Right lung (tissue), 10 donors: ENCODE results near the gene ETF1. TPM values are rescaled to one million over a fixed set of nuclear protein-coding genes. Genes with fewer than 3 reads are reported as not detected.

Source experiments
- DNase-seq, 2 donors: peaks; one replicate each; pipeline ENCODE4 v3.0.0-alpha.2; 2013
- long read RNA-seq, 8 donors: transcript quantifications; one replicate each; lab custom pipeline, GENCODE V29; 2026
- polyA plus RNA-seq, 5 donors: library from polyadenylated mRNA; unstranded; fragments of 120-200 nt; gene quantifications; one replicate each; pipeline versions ENCODE4 v1.2.1 to v1.2.3, GENCODE V29; 2013; ENCODE audit warnings: inconsistent platforms in 1 of 5, low replicate concordance in 1 of 5; ENCODE audit not compliant: insufficient read length in 5 of 5, insufficient read depth in 1 of 5

Gene ETF1
- 10 to 100 TPM; 62.5 to 84.3 (median 72.0) TPM for polyA plus RNA-seq
- long read RNA-seq, donor 1, transcript ETF1-201 (11 exons, 3,742 nt): major isoform, 18 of 44 reads
- long read RNA-seq, donor 1, partial matches to known transcripts: 26 of 44 reads
- long read RNA-seq, donor 1, other reads (novel, unspliced or antisense): 0 of 44 reads
- long read RNA-seq, donor 2, transcript ETF1-201 (11 exons, 3,742 nt): major isoform, 6 of 6 reads
- long read RNA-seq, donor 2, partial matches to known transcripts: 0 of 6 reads
- long read RNA-seq, donor 2, other reads (novel, unspliced or antisense): 0 of 6 reads
- long read RNA-seq, donor 3, transcript ETF1-201 (11 exons, 3,742 nt): major isoform, 6 of 17 reads
- long read RNA-seq, donor 3, partial matches to known transcripts: 11 of 17 reads
- long read RNA-seq, donor 3, other reads (novel, unspliced or antisense): 0 of 17 reads
- long read RNA-seq, donor 4, transcript ETF1-201 (11 exons, 3,742 nt): major isoform, 6 of 12 reads
- long read RNA-seq, donor 4, partial matches to known transcripts: 5 of 12 reads
- long read RNA-seq, donor 4, other reads (novel, unspliced or antisense): 0 of 12 reads
- long read RNA-seq, donor 5, transcript ETF1-201 (11 exons, 3,742 nt): major isoform, 9 of 40 reads
- long read RNA-seq, donor 5, partial matches to known transcripts: 31 of 40 reads
- long read RNA-seq, donor 5, other reads (novel, unspliced or antisense): 0 of 40 reads
- long read RNA-seq, donor 6, transcript ETF1-201 (11 exons, 3,742 nt): major isoform, 16 of 23 reads
- long read RNA-seq, donor 6, partial matches to known transcripts: 7 of 23 reads
- long read RNA-seq, donor 6, other reads (novel, unspliced or antisense): 0 of 23 reads
- long read RNA-seq, donor 7, partial matches to known transcripts: 14 of 18 reads
- long read RNA-seq, donor 7, other reads (novel, unspliced or antisense): 0 of 18 reads
- long read RNA-seq, donor 8, partial matches to known transcripts: 0 of 2 reads
- long read RNA-seq, donor 8, other reads (novel, unspliced or antisense): 0 of 2 reads

DNA sequence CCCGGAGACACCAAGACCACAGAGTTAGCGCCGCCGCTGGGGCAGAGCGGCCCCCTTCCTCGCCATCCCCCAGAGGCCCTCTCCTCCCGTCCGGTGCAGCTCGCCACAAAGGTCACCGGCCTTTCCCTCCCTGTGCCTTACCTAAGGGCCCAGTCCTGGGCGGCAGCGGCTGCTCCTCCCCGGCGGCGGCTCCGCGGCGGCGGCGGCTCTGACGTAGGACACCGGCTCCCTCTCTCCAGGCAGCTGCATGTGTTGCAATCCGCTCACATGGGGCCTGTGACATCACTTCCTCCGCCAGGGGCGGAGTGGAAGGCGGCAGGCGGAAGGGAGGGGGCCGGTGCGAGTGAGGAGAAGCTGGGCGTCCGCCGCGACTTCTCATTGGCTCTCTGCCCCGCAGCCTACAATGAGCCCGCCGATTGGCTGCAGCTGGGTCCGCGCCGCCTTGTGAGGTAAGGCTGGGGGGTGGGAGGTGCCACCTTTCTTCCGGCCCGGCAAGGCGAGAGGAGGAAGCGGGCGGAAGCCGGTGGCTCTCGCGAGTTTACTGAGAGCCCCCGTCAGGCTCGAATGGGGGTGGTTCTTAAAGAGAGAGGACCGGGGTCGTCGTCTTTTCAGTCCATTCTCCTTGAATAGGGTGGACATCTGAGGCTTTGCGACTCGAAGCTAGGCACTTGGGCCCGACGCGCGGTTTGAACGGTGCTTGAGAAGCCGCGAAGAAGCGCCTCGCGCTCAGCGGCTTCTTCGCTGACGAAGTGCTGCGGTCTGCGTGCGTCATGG, at the start of gene ETF1:
Gene ETF1, minus strand, starts transcription at position 281 of the 774 bp plus-strand sequence. CDS start 318 bp downstream, outside the sequence.
- DNase-seq: peak; percentile 100

DNA sequence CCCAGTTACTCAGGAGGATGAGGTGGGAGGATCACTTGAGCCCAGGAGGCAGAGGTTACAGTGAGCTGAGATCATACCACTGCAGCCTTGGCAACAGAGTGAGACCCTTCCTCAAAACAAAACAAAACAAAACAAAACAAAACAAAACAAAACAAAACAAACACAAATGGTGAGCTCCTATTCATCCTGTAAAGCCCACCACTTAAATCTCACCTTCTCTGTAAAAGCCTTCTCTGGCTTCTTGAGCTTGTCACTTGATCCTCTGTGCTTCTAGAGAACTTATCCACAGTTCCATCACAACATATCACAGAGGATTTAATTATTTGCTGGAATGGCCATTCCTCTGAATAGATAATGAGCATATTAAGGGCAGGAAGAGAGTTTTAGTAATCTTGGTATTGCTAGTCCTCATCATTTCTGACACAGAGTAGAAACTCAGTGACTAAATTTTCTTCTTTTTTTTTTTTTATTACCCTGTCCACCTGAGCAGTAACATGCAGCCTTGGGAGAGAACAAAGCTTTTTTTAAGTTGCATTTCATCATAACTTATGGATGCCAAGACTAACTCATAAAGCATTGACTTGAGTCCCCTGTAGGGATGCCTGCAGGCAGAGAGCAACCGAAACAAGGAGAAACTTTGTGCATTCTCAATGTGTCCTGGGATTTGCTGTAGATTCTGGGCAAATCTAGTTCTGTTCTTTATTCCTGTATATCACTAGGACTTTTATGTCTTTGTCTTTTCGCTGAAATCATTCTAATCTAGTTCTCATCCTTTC, 45.2 kb upstream of the ETF1 start:
- no peak for DNase-seq

DNA sequence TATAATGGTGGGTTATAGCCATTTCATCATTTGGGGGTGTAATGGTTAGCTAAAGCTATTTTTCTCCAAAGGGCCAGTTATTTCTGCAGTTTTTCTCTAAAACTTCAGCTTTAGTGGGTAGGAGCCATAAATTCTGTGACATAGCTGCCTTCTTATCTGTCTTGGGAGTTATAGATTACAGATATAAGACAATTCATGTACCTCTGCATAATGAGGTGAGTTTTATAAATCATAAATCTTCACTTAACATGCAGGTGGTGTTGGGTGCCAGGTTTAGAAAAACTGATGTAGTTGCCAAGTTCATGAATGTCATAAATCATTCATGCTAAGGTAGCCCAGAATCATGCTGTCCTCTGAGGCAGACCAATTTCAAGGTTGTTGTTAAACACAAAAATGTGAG, 42.1 kb upstream of the ETF1 start:
- no peak for DNase-seq

DNA sequence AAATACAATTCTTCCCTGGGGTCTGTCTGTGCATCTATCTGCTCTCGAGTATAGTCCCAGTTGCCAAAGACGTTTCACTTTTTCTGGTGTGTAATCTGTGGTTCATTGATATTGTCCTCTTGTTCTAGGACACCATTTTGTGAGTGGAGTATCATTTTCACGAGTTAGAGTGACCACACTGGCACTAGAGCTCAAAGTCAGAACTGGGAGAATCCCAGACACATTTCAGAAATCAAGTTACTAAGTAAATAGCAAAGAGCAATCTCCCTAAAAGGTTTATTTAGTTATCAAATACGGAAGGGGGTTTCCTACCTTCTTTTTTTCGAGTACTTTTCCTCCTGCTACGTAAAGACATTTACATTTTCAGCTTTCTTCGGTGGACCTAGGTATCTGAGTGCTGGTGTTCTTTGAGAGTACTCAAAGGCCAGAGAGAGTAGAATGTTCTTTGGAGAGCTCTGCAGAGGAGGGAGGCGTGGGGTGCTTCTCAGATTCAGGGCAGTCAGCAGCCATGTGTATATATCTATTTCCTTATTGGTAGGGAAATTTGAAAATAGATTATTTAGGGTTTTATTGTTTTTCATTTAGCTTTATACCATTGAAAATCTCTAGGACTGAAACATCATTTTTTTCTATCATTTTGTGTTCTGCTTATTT, 41.1 kb upstream of the ETF1 start:
- no peak for DNase-seq

DNA sequence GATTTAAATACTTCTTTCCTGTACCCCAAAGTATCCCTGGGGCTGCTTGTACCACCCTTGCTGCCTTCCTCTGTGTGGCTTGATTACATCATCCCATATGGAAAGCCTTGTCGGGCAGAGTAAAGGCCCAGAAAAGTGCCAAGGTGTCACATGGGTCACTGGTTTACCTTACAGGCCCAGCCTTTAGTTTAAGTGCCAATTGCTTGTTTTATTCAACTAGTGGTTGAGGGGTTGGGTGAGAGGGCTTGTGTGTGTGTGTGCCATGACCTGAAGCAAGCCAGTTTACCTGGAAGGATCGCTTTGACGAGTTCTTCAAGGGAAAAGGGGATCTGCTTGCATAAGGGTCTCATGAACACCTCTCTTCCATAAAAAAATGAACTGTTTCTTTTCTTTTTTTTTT, 39.9 kb upstream of the ETF1 start:
- DNase-seq: no peak

DNA sequence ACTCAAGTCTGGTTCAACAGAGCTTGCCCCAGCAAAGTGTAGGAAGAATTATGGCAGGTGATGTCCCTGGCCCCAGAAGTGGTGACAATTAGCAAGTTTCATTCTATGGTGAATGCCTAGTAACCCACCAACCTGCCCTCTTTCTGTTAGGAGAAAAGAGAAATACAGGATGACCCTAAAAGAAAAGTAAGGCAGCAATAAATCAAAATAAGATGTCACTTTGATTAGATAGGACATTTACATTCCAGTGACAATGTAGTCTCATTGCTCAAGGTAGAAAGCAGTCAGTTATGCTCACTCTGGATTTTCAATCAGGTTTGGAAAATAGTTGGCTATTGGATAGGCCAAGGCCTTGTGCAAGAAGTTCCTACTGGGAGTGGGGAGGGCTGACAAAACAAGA, 37.7 kb upstream of the ETF1 start:
- DNase-seq: no peak

DNA sequence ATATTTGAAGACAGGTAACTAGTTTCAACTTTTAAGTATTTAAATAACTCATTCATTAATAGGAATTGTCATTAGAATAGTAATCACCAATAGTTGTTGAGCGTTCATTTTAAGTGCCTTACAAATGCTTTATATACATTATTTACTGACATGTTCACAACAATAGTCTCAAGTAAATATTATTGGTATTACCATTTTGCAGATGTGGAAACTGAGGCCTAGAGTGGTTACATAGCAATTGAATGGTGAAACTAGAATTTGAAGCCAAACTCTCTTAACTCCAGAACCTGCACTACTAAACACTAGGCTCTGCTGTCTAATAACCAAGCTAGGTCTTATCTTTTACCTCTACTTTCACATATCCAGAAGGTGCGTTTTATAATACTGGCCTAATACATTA, 37.0 kb upstream of the ETF1 start:
- no peak for DNase-seq

DNA sequence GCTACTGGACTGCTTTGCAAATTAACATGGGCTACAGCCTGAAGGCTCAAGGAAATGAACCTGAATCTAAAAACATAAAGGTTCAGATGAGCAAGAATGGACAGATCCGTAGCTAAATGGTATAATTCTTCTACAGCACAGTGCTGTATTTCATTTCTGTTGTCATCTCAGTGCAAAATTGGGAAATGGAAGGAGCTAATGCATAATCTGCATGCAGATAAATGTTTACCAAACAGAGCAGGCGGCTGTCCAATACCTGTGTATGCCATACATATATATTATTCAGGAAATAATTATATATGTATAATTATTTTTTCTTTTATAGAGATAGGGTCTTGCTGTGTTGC, 36.5 kb upstream of the ETF1 start:
- DNase-seq: no peak

DNA sequence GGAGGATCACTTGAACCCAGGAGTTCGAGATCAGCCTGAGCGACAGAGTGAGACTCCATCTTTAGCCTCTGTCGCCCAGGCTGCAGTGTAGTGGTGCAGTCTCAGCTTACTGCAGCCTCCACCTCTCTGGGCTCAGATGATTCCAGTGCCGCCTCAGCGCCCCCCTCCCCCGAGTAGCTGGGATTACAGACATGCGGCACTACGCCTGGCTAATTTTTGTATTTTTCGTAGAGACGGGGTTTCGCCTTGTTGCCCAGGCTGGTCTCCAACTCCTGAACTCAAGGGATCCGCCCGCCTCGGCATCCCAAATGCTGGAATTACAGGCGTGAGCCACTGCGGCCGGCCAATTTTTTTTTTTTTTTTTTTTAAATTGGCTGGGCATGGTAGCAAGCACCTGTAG, 34.4 kb upstream of the ETF1 start:
- DNase-seq: no peak

DNA sequence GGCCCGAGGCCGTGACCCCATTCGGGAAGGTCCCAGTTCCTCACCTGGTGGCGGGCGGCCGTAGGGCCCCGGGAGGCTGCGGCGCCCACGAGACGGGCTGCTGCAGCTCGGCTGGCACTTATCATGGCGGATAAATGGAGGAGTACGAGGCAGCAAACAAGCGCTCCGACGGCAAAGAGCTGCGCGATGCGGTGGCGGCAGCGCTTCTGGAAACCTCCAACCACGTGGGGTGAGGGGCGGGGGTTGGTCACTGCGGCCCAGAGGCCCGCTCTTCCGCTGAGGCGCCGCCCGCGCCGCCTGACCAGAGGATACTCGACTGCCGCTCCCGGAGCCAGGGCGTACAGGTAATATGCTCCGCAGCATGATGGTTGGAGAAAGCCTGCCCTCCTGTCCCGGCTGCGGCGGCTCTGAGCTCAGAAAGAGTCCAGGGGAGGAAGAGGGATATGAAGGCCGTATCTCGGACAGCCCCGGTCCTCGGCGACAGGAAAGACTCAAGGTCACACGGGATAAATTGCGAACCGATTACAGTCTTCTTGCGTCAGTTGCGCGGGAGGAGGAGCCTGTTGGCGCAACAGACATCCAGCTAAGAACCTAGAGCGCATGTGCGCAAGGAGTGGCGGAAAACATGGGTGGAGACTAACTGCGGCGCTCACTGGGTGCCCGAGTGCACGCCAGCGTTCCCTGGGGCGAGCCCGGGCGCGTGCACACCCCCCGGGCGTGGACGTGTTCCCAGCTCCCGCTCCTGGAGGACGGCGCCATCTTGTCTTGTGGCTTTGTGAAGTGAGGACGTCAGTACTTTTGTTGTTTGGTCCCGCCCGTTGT, 32.4 kb upstream of the ETF1 start, which contains the start of gene HSPA9:
Gene HSPA9, minus strand, starts transcription at position 208 of the 822 bp plus-strand sequence. Its CDS starts 83 bp downstream, at position 125.
- peak; percentile 100 for DNase-seq

DNA sequence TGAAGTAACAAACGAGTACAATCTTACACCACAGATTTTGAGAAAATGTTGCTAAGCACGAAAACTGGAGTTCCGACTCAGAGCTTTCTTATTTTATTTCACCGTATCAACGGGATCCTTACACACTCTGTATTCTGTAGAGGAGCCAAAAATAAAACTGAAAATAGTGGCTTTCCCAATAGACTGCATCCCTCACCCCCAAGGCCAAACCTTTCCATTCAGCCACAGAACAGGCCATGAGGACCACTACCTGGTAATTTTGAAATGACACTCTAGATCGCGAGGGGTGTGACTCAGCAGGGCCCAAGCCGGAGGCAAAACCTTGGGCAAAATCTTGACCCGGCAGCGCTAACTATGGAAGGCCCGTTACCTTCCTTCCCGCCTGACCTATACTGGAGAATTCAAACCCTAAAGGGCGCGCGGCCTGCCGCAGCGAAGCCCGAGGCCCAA, 31.7 kb upstream of the ETF1 start:
- DNase-seq: no peak

DNA sequence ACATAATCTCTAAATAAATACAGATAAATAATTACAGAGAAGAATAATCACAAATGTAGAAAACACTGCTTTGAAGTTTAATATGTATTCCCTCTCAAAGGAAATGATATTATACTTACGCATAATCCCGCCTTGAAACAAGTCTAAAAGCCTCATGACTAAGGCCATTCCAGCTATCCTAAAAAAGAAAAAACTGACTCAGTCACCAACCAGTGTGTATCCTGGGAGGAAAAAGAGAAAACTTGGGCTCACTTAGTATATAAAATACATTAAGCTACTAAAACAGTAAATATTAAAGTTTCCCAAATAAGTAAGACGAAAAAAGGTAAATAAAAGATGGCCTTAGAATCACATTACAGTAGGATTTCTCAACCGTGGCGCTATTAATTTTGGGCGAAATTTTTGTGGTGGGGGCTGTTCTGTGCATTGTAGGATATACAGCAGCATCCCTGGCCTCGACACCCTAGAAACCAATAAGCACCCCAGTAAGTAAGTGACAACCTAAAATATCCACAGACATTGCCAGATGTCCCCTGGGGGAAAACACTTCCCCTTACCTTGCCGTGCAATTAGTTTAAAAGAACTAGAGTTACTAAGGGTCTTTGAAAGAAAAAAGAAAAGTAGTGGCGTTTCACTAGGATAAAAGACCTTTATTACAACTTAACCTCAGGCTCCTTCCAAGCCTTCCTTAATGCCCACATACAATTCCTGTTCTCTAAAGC, 31.1 kb upstream of the ETF1 start:
- no peak for DNase-seq

DNA sequence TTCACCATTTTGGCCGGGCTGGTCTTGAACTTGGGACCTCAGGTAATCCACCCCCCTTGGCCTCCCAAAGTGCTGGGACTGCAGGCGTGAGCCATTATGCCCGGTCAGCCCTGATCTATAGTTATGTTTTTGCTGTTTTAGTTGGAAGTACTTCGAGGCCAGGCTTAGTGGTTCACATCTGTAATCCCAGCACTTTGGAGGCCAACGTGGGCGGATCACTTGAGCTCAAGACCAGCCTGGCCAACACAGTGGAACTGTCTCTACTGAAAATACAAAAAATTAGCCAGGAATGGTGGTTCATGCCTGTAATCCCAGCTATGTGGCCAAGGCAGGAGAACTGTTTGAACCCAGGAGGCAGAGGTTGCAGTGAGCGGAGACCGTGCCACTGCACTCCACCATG, 30.2 kb upstream of the ETF1 start:
- no peak for DNase-seq

DNA sequence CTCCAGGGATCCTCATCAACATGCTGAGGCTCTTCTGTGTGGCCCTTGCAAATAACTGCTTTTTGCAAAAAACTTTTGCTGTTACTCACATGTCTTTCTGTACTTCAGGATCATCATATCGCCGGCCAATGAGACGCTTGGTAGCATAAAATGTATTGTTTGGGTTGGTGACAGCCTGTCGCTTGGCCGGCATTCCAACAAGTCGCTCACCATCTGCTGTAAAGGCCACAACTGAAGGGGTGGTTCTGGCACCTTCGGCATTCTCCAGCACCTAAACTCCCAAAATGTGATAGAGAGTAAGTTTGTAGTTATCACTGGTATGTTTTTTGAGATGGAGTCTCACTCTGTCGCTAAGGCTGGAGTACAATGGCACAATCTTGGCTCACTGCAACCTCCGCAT, 27.8 kb upstream of the ETF1 start:
- no peak for DNase-seq

DNA sequence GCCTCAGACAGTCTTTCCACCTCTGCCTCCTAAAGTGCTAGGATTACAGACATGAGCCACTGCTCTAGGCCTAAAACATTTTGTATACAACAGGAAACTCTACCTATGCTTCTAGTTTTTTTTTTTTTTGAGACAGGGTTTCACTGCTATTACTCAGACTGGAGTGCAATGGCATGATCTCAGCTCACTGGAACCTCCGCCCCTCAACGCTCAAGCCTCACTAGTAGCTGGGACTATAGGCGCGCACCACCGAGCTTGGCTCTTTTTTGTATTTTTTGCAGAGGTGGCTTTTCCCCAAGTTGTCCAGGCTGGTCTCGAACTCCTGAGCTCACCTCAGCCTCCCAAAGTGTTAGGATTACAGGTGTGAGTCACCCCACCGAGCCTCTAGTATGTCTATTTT, 26.7 kb upstream of the ETF1 start:
- no peak for DNase-seq

DNA sequence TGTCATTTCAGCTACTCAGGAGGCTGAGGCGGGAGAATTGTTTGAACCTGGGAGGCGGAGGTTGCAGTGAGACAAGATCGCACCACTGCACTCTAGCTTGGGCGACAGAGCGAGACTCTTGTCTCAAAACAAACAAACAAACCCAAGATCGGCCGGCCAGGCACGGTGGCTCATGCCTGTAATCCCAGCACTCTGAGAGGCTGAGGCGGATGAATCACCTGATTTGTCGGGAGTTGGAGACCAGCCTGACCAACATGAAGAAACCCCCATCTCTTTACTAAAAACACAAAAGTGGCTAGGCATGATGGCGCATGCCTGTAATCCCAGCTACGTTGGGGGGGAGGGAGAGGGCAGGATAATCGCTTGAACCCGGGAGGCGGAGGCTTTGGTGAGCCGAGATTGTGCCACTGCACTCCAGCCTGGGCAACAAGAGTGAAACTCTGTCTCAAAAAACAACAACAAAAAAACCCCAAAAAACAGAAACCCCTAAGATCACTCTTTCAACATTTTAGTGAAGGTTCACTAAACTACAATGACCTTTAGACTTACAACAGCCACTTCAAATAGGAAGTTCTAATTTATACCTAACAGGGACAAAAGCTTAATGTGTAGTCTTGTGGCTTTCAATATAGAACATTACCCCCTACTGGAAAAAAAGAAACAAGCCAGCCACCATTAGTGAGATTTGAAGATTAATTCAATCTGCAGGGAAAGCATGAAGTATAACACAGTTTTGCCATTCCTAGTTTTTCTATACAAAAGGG, 25.2 kb upstream of the ETF1 start:
- DNase-seq: no peak

DNA sequence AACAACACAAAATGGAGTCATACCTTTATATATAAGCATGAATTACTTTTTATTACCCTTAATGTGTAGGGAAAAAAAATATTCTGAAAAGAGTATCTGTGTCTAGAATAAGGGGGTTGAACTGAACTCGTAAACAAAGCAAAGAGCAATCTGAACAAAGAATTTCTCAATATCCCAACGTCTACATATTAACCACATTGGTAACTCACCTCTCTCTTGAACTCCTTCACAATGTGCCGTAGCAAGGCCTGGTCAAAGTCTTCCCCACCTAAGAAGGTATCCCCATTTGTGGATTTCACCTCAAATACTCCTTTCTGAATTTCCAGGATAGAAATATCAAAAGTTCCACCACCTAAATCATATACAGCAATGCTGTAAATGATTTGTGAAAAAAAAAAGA, 23.8 kb upstream of the ETF1 start:
- DNase-seq: no peak
